Measurements from ENCODE around the gene TNN. TPM values are rescaled to one million over a fixed set of nuclear protein-coding genes. Genes with fewer than 3 reads are reported as not detected.

The TNN gene
- total and polyA plus RNA-seq, 10 of the 15 experiments (the other 5 are each of a cell fraction or from before 2014, with no cell fraction given), result 0.05 to 0.17 (median 0.11) TPM

- no TSS peak for BruUV-seq (replicated peaks)
- ChIA-PET CTCF (no interaction called here), POLR2A (interaction anchor here (0.6 kb wide), 1 partner anchor 353 kb away, joined by 5 read pairs; no protein-coding TSS in a partner anchor), SMC1A (ENCODE audit: uncharacterized antibody, unreplicated experiment) (no interaction called here), RAD21 (ENCODE audit: unreplicated experiment) (no interaction called here)
- in situ Hi-C loops (cut with MboI) (no loop called here), intact Hi-C loops (cut with micrococcal nuclease; ENCODE audit: unreplicated experiment) (no loop called here)
- ATAC-seq (peak; percentile 78), FAIRE-seq (peak; percentile 18), DNase-seq (ENCODE audit: low read depth, low spot score) (no peak)
- 24% methylated on average over 10 of the region's 10 CpGs for WGBS (ENCODE audit: insufficient coverage, insufficient replicate concordance, low lambda C conversion rate, missing lambda C conversion rate)
- Histone ChIP-seq H3K4me2 (ENCODE audit: control insufficient read depth, insufficient read depth) (peak overlapping the region; percentile 26), H3K27me3 (replicated peaks in 1 of 2; ENCODE audit: control insufficient read depth in 2 of 2, insufficient read depth in 2 of 2, low read length in 1 of 2) (peaks cover 0 to 1% of the 10 kb centered on the region in 2 experiments; a peak in 1 of 4 replicates), H3K27ac (ENCODE audit: control insufficient read depth, insufficient read depth) (no peak overlapping the region), H3K4me1 (ENCODE audit: control insufficient read depth, insufficient read depth, low read length) (0 out of 2 replicates have a peak, but pooled peaks cover 2% of the 10 kb centered on the region), H3K79me2 (ENCODE audit: control insufficient read depth, insufficient read depth, low read length) (no peaks in the 10 kb centered on the region), H3K9me3 (replicated peaks; ENCODE audit: control insufficient read depth, insufficient read depth, low read length) (no peaks in the 10 kb centered on the region), H3K9ac (ENCODE audit: control insufficient read depth, insufficient read depth, low read length) (no peak overlapping the region; the same call in 1 of the 2 replicates), H2AFZ (ENCODE audit: control insufficient read depth, low read depth, low read length) (no peak overlapping the region), H3K4me3 (no peak overlapping the region; the same call in 1 of the 2 replicates), H3K36me3 (ENCODE audit: control insufficient read depth in 2 of 2, insufficient read depth in 2 of 2, low read length in 1 of 2) (no peaks in the 10 kb centered on the region), H4K20me1 (ENCODE audit: control insufficient read depth, insufficient read depth) (no peaks in the 10 kb centered on the region)
- peak in 1 of 2 experiments; percentile 62; a peak in 1 of 4 replicates for TF ChIP-seq SRF (IDR thresholded peaks at IDR 0.05; ENCODE audit: low read depth in 2 of 2, low read length in 2 of 2)
- TF ChIP-seq, protein P1, sequence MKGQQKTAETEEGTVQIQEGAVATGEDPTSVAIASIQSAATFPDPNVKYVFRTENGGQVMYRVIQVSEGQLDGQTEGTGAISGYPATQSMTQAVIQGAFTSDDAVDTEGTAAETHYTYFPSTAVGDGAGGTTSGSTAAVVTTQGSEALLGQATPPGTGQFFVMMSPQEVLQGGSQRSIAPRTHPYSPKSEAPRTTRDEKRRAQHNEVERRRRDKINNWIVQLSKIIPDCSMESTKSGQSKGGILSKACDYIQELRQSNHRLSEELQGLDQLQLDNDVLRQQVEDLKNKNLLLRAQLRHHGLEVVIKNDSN (IDR thresholded peaks at IDR 0.05; ENCODE audit: borderline replicate concordance, extremely low read length, insufficient read depth, low read depth, low read length), result peak; percentile 10
- TF ChIP-seq, protein P2, sequence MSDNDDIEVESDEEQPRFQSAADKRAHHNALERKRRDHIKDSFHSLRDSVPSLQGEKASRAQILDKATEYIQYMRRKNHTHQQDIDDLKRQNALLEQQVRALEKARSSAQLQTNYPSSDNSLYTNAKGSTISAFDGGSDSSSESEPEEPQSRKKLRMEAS (IDR thresholded peaks at IDR 0.05; ENCODE audit: low read depth, low read length), result peak; percentile 42; the same call in 1 of the 2 replicates
- TF ChIP-seq CREB1 (IDR thresholded peaks at IDR 0.05; ENCODE audit: low read depth), result no peak
- no peak for TF ChIP-seq NFXL1 (IDR thresholded peaks at IDR 0.05; ENCODE audit: borderline replicate concordance)
- TF ChIP-seq NFYA (IDR thresholded peaks at IDR 0.05; ENCODE audit: borderline replicate concordance, low read depth, low read length), result no peak
- TF ChIP-seq RAD51 (IDR thresholded peaks at IDR 0.05), result peak; percentile 21; the same call in 1 of the 2 replicates
- TF ChIP-seq SMC3 (IDR thresholded peaks at IDR 0.05; ENCODE audit: borderline replicate concordance, low read length), result no peak
- TF ChIP-seq, protein P3, sequence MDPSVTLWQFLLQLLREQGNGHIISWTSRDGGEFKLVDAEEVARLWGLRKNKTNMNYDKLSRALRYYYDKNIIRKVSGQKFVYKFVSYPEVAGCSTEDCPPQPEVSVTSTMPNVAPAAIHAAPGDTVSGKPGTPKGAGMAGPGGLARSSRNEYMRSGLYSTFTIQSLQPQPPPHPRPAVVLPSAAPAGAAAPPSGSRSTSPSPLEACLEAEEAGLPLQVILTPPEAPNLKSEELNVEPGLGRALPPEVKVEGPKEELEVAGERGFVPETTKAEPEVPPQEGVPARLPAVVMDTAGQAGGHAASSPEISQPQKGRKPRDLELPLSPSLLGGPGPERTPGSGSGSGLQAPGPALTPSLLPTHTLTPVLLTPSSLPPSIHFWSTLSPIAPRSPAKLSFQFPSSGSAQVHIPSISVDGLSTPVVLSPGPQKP (IDR thresholded peaks at IDR 0.05; ENCODE audit: low read depth, low read length), result no peak
- no peak for TF ChIP-seq TARDBP (IDR thresholded peaks at IDR 0.05; ENCODE audit: borderline replicate concordance)
- no peak for TF ChIP-seq SREBF1 (IDR thresholded peaks at IDR 0.05; ENCODE audit: low read length)
- TF ChIP-seq ZNF274 (IDR thresholded peaks at IDR 0.05; ENCODE audit: insufficient read depth, insufficient read length), result no peak
- TF ChIP-seq GATAD2B (conservative IDR thresholded peaks at IDR 0.05; ENCODE audit: low read depth), result no peak
- peak; percentile 60 for TF ChIP-seq ATF2 (IDR thresholded peaks at IDR 0.05; ENCODE audit: low read length)
- peak; percentile 79 for TF ChIP-seq RUNX3 (IDR thresholded peaks at IDR 0.05; ENCODE audit: low read length)
- no peak for TF ChIP-seq HDGF (IDR thresholded peaks at IDR 0.05)
- no peak for TF ChIP-seq POLR2AphosphoS5 (IDR thresholded peaks at IDR 0.05; ENCODE audit: low read length)
- no peak for TF ChIP-seq RB1 (IDR thresholded peaks at IDR 0.05; ENCODE audit: borderline replicate concordance)
- peak; percentile 73 for TF ChIP-seq ATF7 (IDR thresholded peaks at IDR 0.05; ENCODE audit: low read depth)
- TF ChIP-seq SMARCA5 (IDR thresholded peaks at IDR 0.05), result no peak
- no peak for TF ChIP-seq MYC (IDR thresholded peaks at IDR 0.05; ENCODE audit: insufficient read depth, insufficient read length, insufficient replicate concordance, low read length, severe bottlenecking)
Measured at GRCh38 chr1:175072099-175072951, 4.7 kb downstream of the TNN start.

All from GM12878 (cell line).